ENCODE measurements around the gene HECTD2.
"Not testable (repeated sequence)": the region's sequence is repeated elsewhere in the genome, so short reads cannot be mapped to it uniquely, and the experiment has no call there.

HECTD2 gene

DNA sequence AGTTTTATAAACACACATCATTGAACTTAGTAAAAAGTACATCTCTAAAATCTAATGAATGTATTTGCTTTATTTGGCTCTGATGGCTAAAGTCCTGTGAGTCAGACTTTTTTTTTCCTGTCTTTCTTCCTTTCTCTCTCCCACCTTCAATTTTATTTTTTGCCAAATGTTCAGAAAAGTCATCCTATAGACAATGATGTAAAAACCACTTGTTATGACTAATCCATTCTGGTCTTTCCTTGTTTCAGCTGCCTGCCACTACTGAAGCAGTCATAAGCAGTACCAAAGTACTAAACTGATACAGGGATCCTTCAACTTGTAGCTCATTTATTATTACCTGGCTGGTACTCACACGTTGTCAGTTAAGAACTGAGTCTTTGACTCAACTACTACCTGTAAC is 23.9 kb downstream of the HECTD2 start:
- Histone ChIP-seq H3K27ac (ENCODE audit: insufficient read depth, low read depth, low read length, poor library complexity, severe bottlenecking) (no peak overlapping the region), H3K36me3 (ENCODE audit: control insufficient read depth, insufficient read depth, low read length) (no peaks in the 10 kb centered on the region), H3K4me3 (ENCODE audit: insufficient read depth, low read depth, low read length) (no peak overlapping the region), H3K4me1 (ENCODE audit: control insufficient read depth, insufficient read depth, low read length) (no peaks in the 10 kb centered on the region), H3K27me3 (ENCODE audit: control insufficient read depth, insufficient read depth, low read length, poor library complexity, severe bottlenecking) (no peaks in the 10 kb centered on the region), H3K9me3 (ENCODE audit: control insufficient read depth, low read length) (no peaks in the 10 kb centered on the region)
- WGBS, 2 experiments, result 87 to 94% methylated on average over 1 of the region's 1 CpG

DNA sequence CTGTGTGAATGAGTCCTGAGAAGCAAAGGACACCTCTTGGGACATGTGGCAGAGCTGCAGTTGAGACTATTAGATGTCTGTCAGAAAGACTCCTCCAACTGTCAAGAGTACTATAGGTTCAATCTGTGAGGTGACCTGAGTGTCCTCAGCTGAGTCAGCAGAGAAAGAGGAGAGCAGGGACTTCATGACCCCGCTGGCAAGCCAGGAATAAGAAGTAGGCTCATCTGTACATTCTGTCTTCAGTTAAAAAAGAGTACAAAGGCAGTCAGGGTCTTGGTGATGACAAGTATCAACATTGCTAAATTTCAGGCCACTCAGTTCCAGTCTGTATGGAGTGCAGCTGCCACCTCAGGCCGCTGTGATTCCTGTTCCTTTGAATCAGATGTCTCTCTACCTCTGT is 25.1 kb downstream of the HECTD2 start:
- no peaks in the 10 kb centered on the region for H3K9me3 ChIP-seq (ENCODE audit: control insufficient read depth, low read length)
- no peaks in the 10 kb centered on the region for H3K27me3 ChIP-seq (ENCODE audit: control insufficient read depth, insufficient read depth, low read length, poor library complexity, severe bottlenecking)
- no peak overlapping the region for H3K27ac ChIP-seq (ENCODE audit: insufficient read depth, low read depth, low read length, poor library complexity, severe bottlenecking)
- H3K36me3 ChIP-seq (ENCODE audit: control insufficient read depth, insufficient read depth, low read length), result no peaks in the 10 kb centered on the region
- no peaks in the 10 kb centered on the region for H3K4me1 ChIP-seq (ENCODE audit: control insufficient read depth, insufficient read depth, low read length)
- 92 to 94% methylated on average over 2 of the region's 2 CpGs for WGBS, 2 experiments
- H3K4me3 ChIP-seq (ENCODE audit: insufficient read depth, low read depth, low read length), result no peak overlapping the region

DNA sequence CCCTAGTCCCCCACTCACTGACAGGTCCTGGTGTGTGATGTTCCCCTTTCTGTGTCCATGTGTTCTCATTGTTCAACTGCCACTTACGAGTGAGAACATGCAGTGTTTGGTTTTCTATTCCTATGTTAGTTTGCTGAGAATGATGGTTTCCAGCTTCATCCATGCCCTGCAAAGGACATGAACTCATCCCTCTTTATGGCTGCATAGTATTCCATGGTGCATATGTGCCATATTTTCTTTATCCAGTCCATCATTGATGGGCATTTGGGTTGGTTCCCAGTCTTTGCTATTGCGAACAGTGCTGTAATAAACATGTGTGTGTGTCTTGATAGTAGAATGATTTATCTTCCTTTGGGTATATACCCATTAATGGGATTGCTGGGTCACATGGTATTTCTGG is 28.1 kb downstream of the HECTD2 start:
- H3K4me1 ChIP-seq (ENCODE audit: control insufficient read depth, insufficient read depth, low read length); H3K9me3 ChIP-seq (ENCODE audit: control insufficient read depth, low read length); H3K27me3 ChIP-seq (ENCODE audit: control insufficient read depth, insufficient read depth, low read length, poor library complexity, severe bottlenecking); H3K27ac ChIP-seq (ENCODE audit: insufficient read depth, low read depth, low read length, poor library complexity, severe bottlenecking); H3K36me3 ChIP-seq (ENCODE audit: control insufficient read depth, insufficient read depth, low read length); H3K4me3 ChIP-seq (ENCODE audit: insufficient read depth, low read depth, low read length): not testable (repeated sequence)
- whole genome bisulfite sequencing, 2 experiments, result 93 to 100% methylated on average over 2 of the region's 2 CpGs

- Histone ChIP-seq H3K4me3 (ENCODE audit: insufficient read depth, low read depth, low read length) (no peak overlapping the region), H3K27ac (ENCODE audit: insufficient read depth, low read depth, low read length, poor library complexity, severe bottlenecking) (no peak overlapping the region)
- WGBS, 2 experiments, result 94 to 97% methylated on average over 6 of the region's 6 CpGs
These were observed 34.4 kb downstream of the HECTD2 start for GRCh38 chr10:91444211-91445182.

DNA sequence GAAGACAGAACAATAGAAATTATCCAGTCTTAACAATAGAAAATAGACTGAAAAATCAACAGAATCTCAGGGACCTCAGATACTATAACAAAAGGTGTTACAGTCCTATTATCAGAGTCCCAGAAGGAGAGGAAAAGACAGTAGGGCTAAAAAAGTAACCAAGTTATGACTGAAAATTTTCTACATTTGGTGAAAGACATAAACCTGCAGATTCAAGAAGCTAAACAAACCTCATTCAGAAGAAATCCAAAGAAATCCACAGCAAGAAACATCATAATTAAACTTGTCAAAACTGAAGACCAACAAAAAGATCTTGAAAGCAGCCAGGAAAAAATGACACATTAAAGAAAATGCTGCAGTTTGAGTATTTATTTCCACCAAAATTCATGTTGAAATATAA is 41.9 kb downstream of the HECTD2 start:
- Histone ChIP-seq H3K27ac (ENCODE audit: insufficient read depth, low read depth, low read length, poor library complexity, severe bottlenecking) (no peak overlapping the region), H3K4me1 (ENCODE audit: control insufficient read depth, insufficient read depth, low read length) (no peaks in the 10 kb centered on the region), H3K27me3 (ENCODE audit: control insufficient read depth, insufficient read depth, low read length, poor library complexity, severe bottlenecking) (no peaks in the 10 kb centered on the region), H3K36me3 (ENCODE audit: control insufficient read depth, insufficient read depth, low read length) (peaks cover 4% of the 10 kb centered on the region), H3K4me3 (ENCODE audit: insufficient read depth, low read depth, low read length) (no peak overlapping the region), H3K9me3 (ENCODE audit: control insufficient read depth, low read length) (peaks cover 2% of the 10 kb centered on the region)

More at GRCh38 chr10:91444211-91445182, 34.4 kb downstream of the HECTD2 start:
- Histone ChIP-seq H3K27me3 (ENCODE audit: control insufficient read depth, insufficient read depth, low read length, poor library complexity, severe bottlenecking) (no peaks in the 10 kb centered on the region), H3K9me3 (ENCODE audit: control insufficient read depth, low read length) (no peaks in the 10 kb centered on the region), H3K36me3 (ENCODE audit: control insufficient read depth, insufficient read depth, low read length) (no peaks in the 10 kb centered on the region), H3K4me1 (ENCODE audit: control insufficient read depth, insufficient read depth, low read length) (no peaks in the 10 kb centered on the region)

DNA sequence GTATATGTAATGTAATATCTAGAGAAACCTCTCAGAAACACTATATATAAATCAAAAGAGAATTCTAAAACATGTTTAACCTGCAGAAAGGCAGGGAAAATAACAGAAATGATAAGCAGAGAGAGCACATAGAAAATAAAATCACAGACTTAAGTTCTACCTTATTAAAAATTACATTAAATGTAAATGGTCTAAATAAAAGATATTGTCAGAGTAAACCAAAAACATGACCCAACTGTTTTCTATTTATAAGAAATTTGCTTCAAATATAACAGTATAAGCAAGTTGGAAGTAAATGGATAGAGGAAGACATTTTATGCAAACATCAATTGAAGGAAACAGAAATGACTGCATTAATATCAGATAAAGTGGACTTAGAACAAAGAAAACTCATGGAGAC is 43.4 kb downstream of the HECTD2 start:
- Histone ChIP-seq H3K27me3 (ENCODE audit: control insufficient read depth, insufficient read depth, low read length, poor library complexity, severe bottlenecking) (no peaks in the 10 kb centered on the region), H3K36me3 (ENCODE audit: control insufficient read depth, insufficient read depth, low read length) (peaks cover 4% of the 10 kb centered on the region), H3K9me3 (ENCODE audit: control insufficient read depth, low read length) (peaks cover 2% of the 10 kb centered on the region), H3K4me3 (ENCODE audit: insufficient read depth, low read depth, low read length) (no peak overlapping the region), H3K4me1 (ENCODE audit: control insufficient read depth, insufficient read depth, low read length) (no peaks in the 10 kb centered on the region), H3K27ac (ENCODE audit: insufficient read depth, low read depth, low read length, poor library complexity, severe bottlenecking) (no peak overlapping the region)

- H3K36me3 ChIP-seq (ENCODE audit: control insufficient read depth, insufficient read depth, low read length); H3K4me3 ChIP-seq (ENCODE audit: insufficient read depth, low read depth, low read length); H3K4me1 ChIP-seq (ENCODE audit: control insufficient read depth, insufficient read depth, low read length); H3K27me3 ChIP-seq (ENCODE audit: control insufficient read depth, insufficient read depth, low read length, poor library complexity, severe bottlenecking); H3K9me3 ChIP-seq (ENCODE audit: control insufficient read depth, low read length); H3K27ac ChIP-seq (ENCODE audit: insufficient read depth, low read depth, low read length, poor library complexity, severe bottlenecking): not testable (repeated sequence)
- 100% methylated on average over 1 of the region's 1 CpG for WGBS, 2 experiments
These were observed 45.0 kb downstream of the HECTD2 start for GRCh38 chr10:91455135-91455534.

DNA sequence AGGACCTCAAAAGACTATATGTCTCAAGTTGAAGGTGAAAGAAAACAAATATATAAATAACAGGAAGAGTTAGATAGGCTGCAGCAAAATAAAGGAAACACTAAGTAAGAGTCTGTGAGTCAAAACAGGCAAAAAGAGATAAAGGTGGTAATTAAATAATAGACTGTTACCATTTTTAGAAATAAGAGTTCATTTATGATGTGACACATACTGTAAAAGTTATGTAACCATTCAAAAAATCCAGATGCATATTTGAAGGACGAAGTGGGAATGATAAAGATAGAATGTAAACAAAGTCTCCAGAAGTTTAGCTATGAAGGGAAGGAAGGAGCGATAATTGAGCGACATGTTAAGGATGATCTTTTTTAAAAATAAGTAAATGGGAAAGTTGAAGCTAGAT is 50.5 kb downstream of the HECTD2 start:
- no peak overlapping the region for H3K27ac ChIP-seq (ENCODE audit: insufficient read depth, low read depth, low read length, poor library complexity, severe bottlenecking)
- H3K36me3 ChIP-seq (ENCODE audit: control insufficient read depth, insufficient read depth, low read length), result no peaks in the 10 kb centered on the region
- no peak overlapping the region for H3K4me3 ChIP-seq (ENCODE audit: insufficient read depth, low read depth, low read length)
- WGBS, 2 experiments, result 96 to 98% methylated on average over 2 to 3 of the region's 3 CpGs
- H3K4me1 ChIP-seq (ENCODE audit: control insufficient read depth, insufficient read depth, low read length), result no peaks in the 10 kb centered on the region
- H3K27me3 ChIP-seq (ENCODE audit: control insufficient read depth, insufficient read depth, low read length, poor library complexity, severe bottlenecking), result no peaks in the 10 kb centered on the region
- H3K9me3 ChIP-seq (ENCODE audit: control insufficient read depth, low read length), result no peaks in the 10 kb centered on the region

DNA sequence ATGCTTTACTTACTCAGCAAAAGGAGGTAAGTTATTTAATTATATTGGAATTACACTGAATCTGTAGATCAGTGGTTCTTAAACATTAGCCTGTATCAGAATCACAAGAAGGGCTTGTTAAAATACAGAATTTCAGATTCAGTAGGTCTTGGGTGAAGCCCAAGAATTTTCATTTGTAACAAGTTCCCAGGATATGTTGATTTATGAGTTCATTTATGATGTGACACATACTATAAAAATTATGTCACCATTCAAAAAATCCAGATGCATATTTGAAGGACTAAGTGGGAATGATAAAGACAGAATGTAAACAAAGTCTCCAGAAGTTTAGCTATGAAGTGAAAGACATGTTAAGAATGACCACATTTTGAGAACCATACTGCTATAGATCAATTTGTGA is 52.3 kb downstream of the HECTD2 start:
- Histone ChIP-seq H3K4me1 (ENCODE audit: control insufficient read depth, insufficient read depth, low read length) (no peaks in the 10 kb centered on the region), H3K4me3 (ENCODE audit: insufficient read depth, low read depth, low read length) (no peak overlapping the region), H3K9me3 (ENCODE audit: control insufficient read depth, low read length) (no peaks in the 10 kb centered on the region), H3K27ac (ENCODE audit: insufficient read depth, low read depth, low read length, poor library complexity, severe bottlenecking) (no peak overlapping the region), H3K36me3 (ENCODE audit: control insufficient read depth, insufficient read depth, low read length) (peaks cover 6% of the 10 kb centered on the region), H3K27me3 (ENCODE audit: control insufficient read depth, insufficient read depth, low read length, poor library complexity, severe bottlenecking) (no peaks in the 10 kb centered on the region)

- Histone ChIP-seq H3K27ac (ENCODE audit: insufficient read depth, low read depth, low read length, poor library complexity, severe bottlenecking) (no peak overlapping the region), H3K36me3 (ENCODE audit: control insufficient read depth, insufficient read depth, low read length) (peaks cover 15% of the 10 kb centered on the region), H3K9me3 (ENCODE audit: control insufficient read depth, low read length) (no peaks in the 10 kb centered on the region), H3K4me1 (ENCODE audit: control insufficient read depth, insufficient read depth, low read length) (no peaks in the 10 kb centered on the region), H3K27me3 (ENCODE audit: control insufficient read depth, insufficient read depth, low read length, poor library complexity, severe bottlenecking) (no peaks in the 10 kb centered on the region), H3K4me3 (ENCODE audit: insufficient read depth, low read depth, low read length) (no peak overlapping the region)
- 98 to 100% methylated on average over 2 of the region's 2 CpGs for WGBS, 2 experiments
These were observed 54.4 kb downstream of the HECTD2 start for GRCh38 chr10:91464500-91464899.

Measured in ectodermal cell (in vitro differentiated cells).